SU-DHL-6 (cell line): ENCODE results near the gene DEDD2.

Experiments used
- H2AFZ ChIP-seq: fragments of 200-600 bp; sonication (generic); 2 replicates; pipeline ENCODE4 v1.6.1; 2014; ENCODE audit warnings: low read depth, mild to moderate bottlenecking, moderate library complexity, mixed read lengths, antibody characterized with exemption, low read length; ENCODE audit not compliant: severe bottlenecking
- H3F3A ChIP-seq: fragments of 200-600 bp; shearing (Covaris generic); 2 replicates; pipeline ENCODE4 v1.6.0; 2016; ENCODE audit warnings: antibody characterized with exemption, mild to moderate bottlenecking; ENCODE audit not compliant: insufficient read depth
- H3K27ac ChIP-seq: fragments of 200-600 bp; sonication (generic); 2 replicates; pipeline ENCODE4 v1.5.1; 2016; ENCODE audit warnings: low read depth, mild to moderate bottlenecking, low read length, moderate library complexity, mixed read lengths
- H3K27me3 ChIP-seq: fragments of 200-600 bp; sonication (generic), shearing (Covaris generic); 2 replicates; pipeline ENCODE4 v1.6.0; 2014; ENCODE audit warnings: mild to moderate bottlenecking, low read length
- H3K36me3 ChIP-seq: fragments of 200-600 bp; sonication (generic); 2 replicates; pipeline ENCODE4 v1.6.1; 2014; ENCODE audit warnings: mild to moderate bottlenecking, low read length, mixed read lengths
- H3K4me2 ChIP-seq: fragments of 300-600, 200-600 bp; shearing (Covaris generic), sonication (generic); 2 replicates; pipeline ENCODE4 v1.6.0; 2014; ENCODE audit warnings: low read length, low read depth, mild to moderate bottlenecking; ENCODE audit not compliant: poor library complexity, severe bottlenecking
- H3K4me3 ChIP-seq: fragments of 200-600 bp; sonication (generic); 2 replicates; pipeline ENCODE4 v1.5.1; 2014; ENCODE audit warnings: antibody characterized with exemption, low read length, mild to moderate bottlenecking, mixed read lengths; ENCODE audit not compliant: insufficient read depth, poor library complexity, severe bottlenecking
- H3K79me2 ChIP-seq: fragments of 200-600 bp; sonication (generic); 2 replicates; pipeline ENCODE4 v1.6.1; 2014; ENCODE audit warnings: mild to moderate bottlenecking, low read length, moderate library complexity; ENCODE audit not compliant: insufficient read depth
- H3K9ac ChIP-seq: fragments of 200-600 bp; sonication (generic); 2 replicates; pipeline ENCODE4 v1.7.0; 2014; ENCODE audit warnings: mild to moderate bottlenecking, low read length
- H3K9me2 ChIP-seq: fragments of 200-600 bp; sonication (generic); replicated peaks from 2 replicates; pipeline ENCODE4 v1.6.1; 2014; ENCODE audit warnings: low read length; ENCODE audit not compliant: insufficient read depth
- H3K9me3 ChIP-seq: fragments of 200-600 bp; sonication (generic); 2 replicates; pipeline ENCODE4 v1.6.1; 2014; ENCODE audit warnings: low read length, mixed read lengths; ENCODE audit not compliant: insufficient read depth
- H4K20me1 ChIP-seq: fragments of 200-600 bp; sonication (generic); 2 replicates; pipeline ENCODE4 v1.6.1; 2014; ENCODE audit warnings: low read depth, mild to moderate bottlenecking, antibody characterized with exemption, low read length, moderate library complexity, mixed read lengths
- EZH2phosphoT487 ChIP-seq: fragments of 200-600 bp; sonication (generic), shearing (Covaris generic); conservative IDR thresholded peaks from 2 replicates; pipeline ENCODE4 v1.6.1; 2018; ENCODE audit warnings: mild to moderate bottlenecking, antibody characterized with exemption, low read length, moderate library complexity, mixed read lengths
- TF ChIP-seq, protein P1 (sequence below): fragments of 200-600 bp; sonication (generic); IDR thresholded peaks from one replicate; pipeline ENCODE4 v1.5.1; 2017; ENCODE audit warnings: antibody characterized with exemption, mild to moderate bottlenecking, low read length, moderate library complexity; ENCODE audit not compliant: insufficient read depth, poor library complexity, severe bottlenecking

Gene DEDD2

DNA sequence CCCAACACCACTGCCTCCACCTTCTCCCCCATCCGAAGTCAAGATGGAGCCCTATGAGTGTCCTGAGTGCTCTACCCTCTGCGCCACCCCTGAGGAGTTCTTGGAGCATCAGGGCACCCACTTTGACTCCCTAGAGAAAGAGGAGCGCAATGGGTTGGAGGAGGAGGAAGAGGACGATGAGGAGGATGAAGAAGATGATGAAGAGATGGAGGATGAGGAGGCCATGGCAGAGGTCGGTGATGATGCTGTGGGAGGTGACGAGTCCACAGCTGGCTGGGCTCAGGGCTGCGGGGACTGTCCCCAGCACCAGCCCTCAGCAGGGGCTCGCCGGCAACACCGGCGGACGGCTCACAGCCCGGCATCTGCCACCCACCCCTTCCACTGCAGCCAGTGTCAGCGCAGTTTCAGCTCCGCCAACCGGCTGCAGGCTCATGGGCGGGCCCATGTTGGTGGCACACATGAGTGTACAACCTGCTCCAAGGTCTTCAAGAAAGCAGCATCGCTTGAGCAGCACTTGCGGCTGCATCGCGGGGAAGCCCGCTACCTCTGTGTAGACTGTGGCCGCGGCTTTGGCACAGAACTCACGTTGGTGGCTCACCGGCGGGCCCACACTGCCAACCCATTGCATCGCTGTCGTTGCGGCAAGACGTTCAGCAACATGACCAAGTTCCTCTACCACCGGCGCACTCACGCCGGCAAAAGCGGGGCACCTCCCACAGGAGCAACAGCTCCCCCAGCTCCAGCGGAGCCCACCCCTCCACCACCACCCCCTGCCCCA is 7.7 kb upstream of the DEDD2 start:
- Histone ChIP-seq H3K27me3 (no peaks in the 10 kb centered on the region), H3K9ac (no peak overlapping the region), H3K36me3 (no peaks in the 10 kb centered on the region), H3K9me3 (no peaks in the 10 kb centered on the region), H3K79me2 (peaks cover 28% of the 10 kb centered on the region), H3K4me2 (no peak overlapping the region), H3F3A (no peaks in the 10 kb centered on the region), H3K9me2 (no peaks in the 10 kb centered on the region), H4K20me1 (0 out of 2 replicates have a peak, but pooled peaks cover 4% of the 10 kb centered on the region), H3K4me3 (no peak overlapping the region), H2AFZ (no peak overlapping the region), H3K27ac (no peak overlapping the region)
- TF ChIP-seq EZH2phosphoT487 = no peak
- TF ChIP-seq, protein P1, sequence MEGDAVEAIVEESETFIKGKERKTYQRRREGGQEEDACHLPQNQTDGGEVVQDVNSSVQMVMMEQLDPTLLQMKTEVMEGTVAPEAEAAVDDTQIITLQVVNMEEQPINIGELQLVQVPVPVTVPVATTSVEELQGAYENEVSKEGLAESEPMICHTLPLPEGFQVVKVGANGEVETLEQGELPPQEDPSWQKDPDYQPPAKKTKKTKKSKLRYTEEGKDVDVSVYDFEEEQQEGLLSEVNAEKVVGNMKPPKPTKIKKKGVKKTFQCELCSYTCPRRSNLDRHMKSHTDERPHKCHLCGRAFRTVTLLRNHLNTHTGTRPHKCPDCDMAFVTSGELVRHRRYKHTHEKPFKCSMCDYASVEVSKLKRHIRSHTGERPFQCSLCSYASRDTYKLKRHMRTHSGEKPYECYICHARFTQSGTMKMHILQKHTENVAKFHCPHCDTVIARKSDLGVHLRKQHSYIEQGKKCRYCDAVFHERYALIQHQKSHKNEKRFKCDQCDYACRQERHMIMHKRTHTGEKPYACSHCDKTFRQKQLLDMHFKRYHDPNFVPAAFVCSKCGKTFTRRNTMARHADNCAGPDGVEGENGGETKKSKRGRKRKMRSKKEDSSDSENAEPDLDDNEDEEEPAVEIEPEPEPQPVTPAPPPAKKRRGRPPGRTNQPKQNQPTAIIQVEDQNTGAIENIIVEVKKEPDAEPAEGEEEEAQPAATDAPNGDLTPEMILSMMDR = no peak

DNA sequence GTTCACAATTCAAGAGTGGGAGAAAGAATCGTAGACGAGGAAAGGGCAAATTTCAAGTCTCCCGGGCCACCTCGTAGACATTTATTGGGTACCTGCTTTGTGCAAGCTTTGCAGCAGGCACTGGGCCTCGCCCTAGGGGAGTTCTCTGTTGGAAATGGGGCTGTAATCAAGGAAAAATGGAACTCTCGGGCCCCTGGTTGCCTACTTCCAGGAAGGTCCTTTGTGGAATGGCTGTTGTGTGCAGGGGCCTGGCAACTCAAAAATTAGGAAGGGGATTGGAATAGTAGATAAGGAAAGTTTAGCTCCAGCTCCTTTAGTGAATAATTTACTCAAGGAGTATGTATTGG is 3.2 kb upstream of the DEDD2 start:
- H3K9me2 ChIP-seq = no peaks in the 10 kb centered on the region
- peak overlapping the region; percentile 92 for H3K4me2 ChIP-seq
- H3K4me3 ChIP-seq = peak overlapping the region; percentile 72
- H3F3A ChIP-seq = no peaks in the 10 kb centered on the region
- no peak overlapping the region for H2AFZ ChIP-seq
- no peaks in the 10 kb centered on the region for H3K9me3 ChIP-seq
- H3K9ac ChIP-seq = peak overlapping the region; percentile 82
- H4K20me1 ChIP-seq = no peaks in the 10 kb centered on the region
- H3K27me3 ChIP-seq = no peaks in the 10 kb centered on the region
- TF ChIP-seq EZH2phosphoT487 = no peak
- TF ChIP-seq, protein P1 = no peak
- no peaks in the 10 kb centered on the region for H3K36me3 ChIP-seq
- peaks cover 45% of the 10 kb centered on the region for H3K79me2 ChIP-seq
- peak overlapping the region; percentile 26 for H3K27ac ChIP-seq

DNA sequence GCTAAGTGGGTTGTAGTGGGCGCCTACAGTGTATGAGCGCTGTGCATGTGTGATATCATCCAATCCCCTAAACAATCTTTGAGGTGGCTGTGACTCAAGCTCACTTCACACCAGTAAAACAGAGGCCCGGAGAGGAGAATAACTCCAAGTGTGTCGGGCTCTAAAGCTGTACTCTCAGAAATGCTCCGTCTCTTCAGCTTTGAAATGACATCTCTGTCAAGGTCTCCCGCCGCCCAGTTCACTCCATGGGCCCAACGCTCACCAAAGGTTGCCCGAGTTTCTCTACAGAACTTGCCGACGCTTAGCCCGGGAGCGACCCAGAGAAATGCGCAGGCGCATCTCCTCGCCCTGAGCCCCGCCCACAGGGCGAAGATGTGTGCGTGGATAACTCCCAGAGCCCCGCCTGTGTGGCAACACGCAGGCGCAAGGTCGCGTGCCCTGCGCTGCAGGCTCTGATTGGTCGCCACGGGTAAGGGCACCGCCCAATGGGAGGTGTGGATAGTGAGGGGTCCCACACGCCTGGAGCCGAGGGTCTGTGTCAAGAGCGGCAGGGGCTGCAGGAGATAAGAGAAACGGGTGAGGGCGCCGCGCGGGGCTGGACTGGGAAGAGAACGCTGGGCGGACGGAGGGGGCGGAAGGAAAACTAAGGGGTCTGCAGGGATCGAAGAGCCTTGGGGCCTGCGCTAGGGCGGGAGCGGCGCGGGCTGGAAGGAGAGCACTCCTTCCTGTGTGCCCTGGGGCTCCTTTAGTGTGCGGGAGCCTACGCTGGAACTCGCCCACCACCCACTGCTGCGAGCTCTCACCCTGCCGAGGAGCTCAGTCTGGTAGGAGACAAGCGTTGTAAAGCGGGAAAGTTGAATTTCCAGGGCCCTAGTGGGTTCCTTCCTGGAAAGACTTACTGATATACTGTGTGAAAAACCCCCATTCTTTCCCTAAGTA is 2.6 kb upstream of the DEDD2 start, which contains the start of gene ZNF526:
TSS of gene ZNF526 (plus strand) at position 501 of the 939 bp plus-strand sequence. CDS start 4,092 bp downstream, outside the sequence.
- peak within 1 kb of the TSS; percentile 65 for H3K27ac ChIP-seq
- no peaks in the 10 kb centered on the region for H3K36me3 ChIP-seq
- no peaks in the 10 kb centered on the region for H3K27me3 ChIP-seq
- H3K79me2 ChIP-seq = peaks cover 46% of the 10 kb centered on the region
- peak within 1 kb of the TSS; percentile 55 for H2AFZ ChIP-seq
- no peaks in the 10 kb centered on the region for H4K20me1 ChIP-seq
- H3K9ac ChIP-seq = peak within 1 kb of the TSS; percentile 82
- H3K9me3 ChIP-seq = no peaks in the 10 kb centered on the region
- no peaks in the 10 kb centered on the region for H3K9me2 ChIP-seq
- H3K4me2 ChIP-seq = peak within 1 kb of the TSS; percentile 92
- no peaks in the 10 kb centered on the region for H3F3A ChIP-seq
- peak within 1 kb of the TSS; percentile 72 for H3K4me3 ChIP-seq
- no peak for TF ChIP-seq EZH2phosphoT487
- TF ChIP-seq, protein P1 = no peak
